Activated CD4-positive, alpha-beta T cell treated with anti-CD3 and anti-CD28 coated beads, Interleukin-2, Interleukin-4, amounts not matched to agents 100 ng/mL and 50 ng/mL, durations not matched to agents 16 hours and 8 hours (primary cell): ENCODE results near the gene ESPNL.
"Not testable (repeated sequence)": the region's sequence is repeated elsewhere in the genome, so short reads cannot be mapped to it uniquely, and the experiment has no call there.

Experiments used
- DNase-seq: peaks from one replicate; pipeline ENCODE4 v3.0.0-alpha.2; 2020; ENCODE audit warnings: low spot score

ESPNL gene

GRCh38 chr2:238159071-238159539, 59.0 kb downstream of the ESPNL start:
- DNase-seq, result no peak

GRCh38 chr2:238159661-238160205, 59.6 kb downstream of the ESPNL start:
- DNase-seq, result no peak

GRCh38 chr2:238160206-238161129, 60.3 kb downstream of the ESPNL start:
- no peak for DNase-seq

- DNase-seq, result no peak
These were observed 61.3 kb downstream of the ESPNL start for GRCh38 chr2:238161291-238162051.

GRCh38 chr2:238162251-238162845, 62.2 kb downstream of the ESPNL start:
- no peak for DNase-seq

- no peak for DNase-seq
These were observed 62.8 kb downstream of the ESPNL start for GRCh38 chr2:238162846-238163441.

GRCh38 chr2:238163481-238164198, 63.5 kb downstream of the ESPNL start:
- no peak for DNase-seq

- DNase-seq, result no peak
These were observed 64.8 kb downstream of the ESPNL start for GRCh38 chr2:238164906-238165287.

GRCh38 chr2:238165288-238165921, 65.3 kb downstream of the ESPNL start:
- no peak for DNase-seq

- no peak for DNase-seq
These were observed 66.5 kb downstream of the ESPNL start for GRCh38 chr2:238166391-238167343.

GRCh38 chr2:238167344-238167715, 67.2 kb downstream of the ESPNL start:
- no peak for DNase-seq

- no peak for DNase-seq
These were observed 67.6 kb downstream of the ESPNL start for GRCh38 chr2:238167761-238168160.

- DNase-seq, result no peak
These were observed 68.3 kb downstream of the ESPNL start for GRCh38 chr2:238168196-238169047.

- no peak for DNase-seq
These were observed 69.0 kb downstream of the ESPNL start for GRCh38 chr2:238169048-238169707.

- no peak for DNase-seq
These were observed 69.6 kb downstream of the ESPNL start for GRCh38 chr2:238169708-238170251.

- no peak for DNase-seq
These were observed 70.4 kb downstream of the ESPNL start for GRCh38 chr2:238170386-238171071.

- not testable (repeated sequence) for DNase-seq
These were observed 70.9 kb downstream of the ESPNL start for GRCh38 chr2:238171072-238171431.
